HCT116 (cell line): ENCODE measurements around the gene ERRFI1.

Experiments
- CEBPB ChIP-seq: IDR thresholded peaks from 2 replicates; pipeline ENCODE4 v1.6.1; 2012; ENCODE audit warnings: low read depth
- CTCF ChIP-seq, 3 experiments: fragments of 200-600 bp in 1 of 3; sonication (generic) in 1 of 3; IDR thresholded peaks in 2 of 3; conservative IDR thresholded peaks in 1 of 3; 2 replicates each; pipeline ENCODE4 v1.5.1; 2012 to 2017; ENCODE audit warnings: low read depth in 2 of 3, low read length in 2 of 3, antibody characterized with exemption in 1 of 3, borderline replicate concordance in 1 of 3, control low read depth in 1 of 3, mild to moderate bottlenecking in 1 of 3, mixed read lengths in 1 of 3, mixed run types in 1 of 3, moderate library complexity in 1 of 3; ENCODE audit not compliant: insufficient read depth in 1 of 3
- EZH2 ChIP-seq: fragments of 200-600 bp; sonication (generic); IDR thresholded peaks from 2 replicates; pipeline ENCODE4 v1.6.1; 2017; ENCODE audit warnings: antibody characterized with exemption, mixed run types
- EZH2phosphoT487 ChIP-seq: fragments of 200-600 bp; IDR thresholded peaks from 2 replicates; pipeline ENCODE4 v1.6.1; 2018; ENCODE audit warnings: antibody characterized with exemption, borderline replicate concordance
- MAX ChIP-seq: IDR thresholded peaks from 2 replicates; pipeline ENCODE4 v1.6.1; 2012
- POLR2A ChIP-seq: IDR thresholded peaks from 2 replicates; pipeline ENCODE4 v1.7.0; 2011; ENCODE audit warnings: borderline replicate concordance; ENCODE audit not compliant: insufficient read depth, insufficient read length; ENCODE audit errors: extremely low read depth
- POLR2AphosphoS5 ChIP-seq: IDR thresholded peaks from 2 replicates; pipeline ENCODE4 v1.6.1; 2011; ENCODE audit warnings: mild to moderate bottlenecking, low read depth, low read length, moderate library complexity
- TCF7L2 ChIP-seq: IDR thresholded peaks from 2 replicates; pipeline ENCODE4 v1.7.0; 2011; ENCODE audit warnings: borderline replicate concordance, inconsistent platforms; ENCODE audit not compliant: insufficient read depth, insufficient read length; ENCODE audit errors: extremely low read depth
- ZFX ChIP-seq: fragments of 450-650 bp; IDR thresholded peaks from 2 replicates; pipeline ENCODE4 v1.6.1; 2017
- ZNF274 ChIP-seq: fragments of 200-500 bp; sonication (Bioruptor generic); IDR thresholded peaks from 2 replicates; pipeline ENCODE4 v1.6.1; 2014; ENCODE audit warnings: mild to moderate bottlenecking, low read depth, low read length, inconsistent platforms

GRCh38 chr1:8070381-8070811 lies 44.3 kb upstream of the ERRFI1 start:
- TF ChIP-seq MAX = no peak
- no peak for TF ChIP-seq POLR2A
- no peak for TF ChIP-seq EZH2
- TF ChIP-seq CTCF (IDR thresholded peaks at IDR 0.05 in 2 of 3, conservative IDR thresholded peaks at IDR 0.05 in 1 of 3; ENCODE audit: borderline replicate concordance in 1 of 3, insufficient read depth in 1 of 3, low read depth in 2 of 3, low read length in 2 of 3) = no peak
- TF ChIP-seq CEBPB = no peak
- peak; percentile 65 for TF ChIP-seq POLR2AphosphoS5
- no peak for TF ChIP-seq EZH2phosphoT487
- TF ChIP-seq TCF7L2 = peak; percentile 50
- TF ChIP-seq ZFX = no peak
- no peak for TF ChIP-seq ZNF274
